CD1c-positive myeloid dendritic cell (primary cell): ENCODE data around the gene LY86.
"Not testable (repeated sequence)": the region's sequence is repeated elsewhere in the genome, so short reads cannot be mapped to it uniquely, and the experiment has no call there.

Experiments used
- DNase-seq: peaks from one replicate; pipeline ENCODE4 v3.0.0-alpha.2; 2016; ENCODE audit errors: extremely low spot score

LY86 gene

GRCh38 chr6:6596529-6597328, 8.2 kb downstream of the LY86 start:
- peak; percentile 48 for DNase-seq

DNA sequence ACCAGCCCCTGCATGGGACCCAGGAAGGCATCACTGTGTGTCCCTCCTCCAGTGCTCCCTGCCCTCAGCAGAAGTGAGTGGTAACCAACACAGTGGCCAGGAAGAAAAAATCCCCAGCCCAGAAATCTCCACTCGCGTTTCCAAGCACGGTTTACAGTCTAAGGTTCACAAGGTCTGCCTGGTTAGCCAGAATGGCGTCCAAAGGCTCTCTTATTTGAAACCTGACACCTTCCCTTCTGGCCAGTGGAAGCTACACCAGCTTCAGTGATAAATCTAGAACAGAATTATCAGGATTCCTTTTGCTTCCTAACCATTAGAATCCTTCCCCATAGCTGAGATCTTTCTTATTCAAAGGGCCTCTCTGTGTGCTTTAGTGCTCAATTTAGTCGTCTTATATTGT, 9.2 kb downstream of the LY86 start:
- no peak for DNase-seq

DNA sequence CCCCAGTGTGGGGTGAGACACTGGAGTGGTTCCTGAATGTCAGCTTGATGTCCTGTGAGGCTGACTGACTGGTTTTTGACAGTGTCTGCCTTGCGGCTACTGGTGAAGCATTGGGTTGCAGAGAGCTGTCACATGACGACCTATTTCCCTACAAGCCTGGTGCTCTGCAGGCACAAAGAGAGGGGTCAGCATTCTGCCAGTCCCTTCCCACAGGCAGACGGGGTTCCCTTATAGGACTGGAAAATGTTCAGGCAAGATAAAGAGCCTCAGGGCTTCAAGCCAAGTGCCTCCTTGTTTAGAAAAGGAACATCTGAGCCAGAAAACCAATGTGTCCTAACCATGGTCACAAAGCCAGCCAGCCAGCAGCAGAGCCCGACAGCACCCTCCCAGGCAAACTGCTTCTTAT, 11.0 kb downstream of the LY86 start:
- peak; percentile 51 for DNase-seq

- no peak for DNase-seq
Observed at GRCh38 chr6:6600875-6601274, 12.4 kb downstream of the LY86 start.

DNA sequence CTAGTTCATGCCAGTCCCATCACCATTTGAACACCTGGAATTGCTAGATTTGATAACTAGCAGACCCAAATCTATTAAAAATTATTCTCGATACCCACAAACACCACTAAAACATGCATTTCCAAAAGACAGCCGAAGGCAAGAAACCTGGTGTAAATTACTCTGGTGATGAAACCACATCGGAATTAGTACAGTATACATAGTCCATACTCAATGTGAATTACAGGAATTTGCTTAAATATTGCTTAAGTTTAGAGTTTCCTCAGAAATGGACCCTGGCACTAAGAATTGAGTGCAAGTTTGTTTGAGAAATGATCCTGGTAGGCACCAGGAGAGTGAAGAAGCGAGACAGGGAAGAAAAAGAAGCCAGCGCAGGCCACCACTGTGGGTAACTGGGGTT, 13.7 kb downstream of the LY86 start:
- DNase-seq, result no peak

GRCh38 chr6:6603317-6603716, 14.8 kb downstream of the LY86 start:
- no peak for DNase-seq

- DNase-seq, result no peak
Observed at GRCh38 chr6:6604015-6604414, 15.5 kb downstream of the LY86 start.

DNA sequence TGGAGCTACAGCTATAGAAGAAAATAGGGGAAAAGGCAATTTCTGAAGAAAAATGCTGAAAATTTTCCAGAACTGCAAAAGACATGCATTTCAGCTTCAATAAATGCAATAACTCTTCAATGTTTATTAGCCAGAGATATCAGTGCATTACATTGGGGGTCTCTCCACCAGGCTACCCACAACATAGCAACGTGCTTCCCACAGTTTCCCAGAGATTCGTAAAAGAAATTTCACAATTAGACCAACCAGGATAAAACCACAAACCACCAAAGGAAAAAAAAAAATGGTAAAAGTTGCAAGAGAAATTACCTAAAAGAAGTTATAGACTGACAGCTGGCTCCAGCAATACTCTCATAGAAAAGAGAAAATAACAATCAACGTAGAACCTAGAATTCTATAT, 16.0 kb downstream of the LY86 start:
- no peak for DNase-seq

DNA sequence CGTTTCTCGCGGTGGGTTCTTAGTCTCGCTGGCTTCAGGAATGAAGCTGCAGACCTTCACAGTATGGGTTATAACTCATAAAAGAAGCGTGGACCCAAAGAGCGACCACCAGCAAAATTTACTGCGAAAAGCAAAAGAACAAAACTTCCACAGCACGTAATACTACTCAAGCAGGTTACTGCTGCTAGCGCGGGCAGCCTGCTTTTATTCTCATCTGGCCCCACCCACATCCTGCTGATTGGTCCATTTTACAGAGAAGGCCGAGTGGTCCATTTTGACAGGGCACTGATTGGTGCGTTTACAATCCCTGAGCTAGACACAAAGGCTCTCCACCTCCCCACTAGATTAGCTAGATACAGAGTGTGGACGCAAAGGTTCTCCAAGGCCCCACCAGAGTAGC, 17.4 kb downstream of the LY86 start:
- DNase-seq, result no peak

GRCh38 chr6:6606391-6607030, 18.0 kb downstream of the LY86 start:
- not testable (repeated sequence) for DNase-seq

DNA sequence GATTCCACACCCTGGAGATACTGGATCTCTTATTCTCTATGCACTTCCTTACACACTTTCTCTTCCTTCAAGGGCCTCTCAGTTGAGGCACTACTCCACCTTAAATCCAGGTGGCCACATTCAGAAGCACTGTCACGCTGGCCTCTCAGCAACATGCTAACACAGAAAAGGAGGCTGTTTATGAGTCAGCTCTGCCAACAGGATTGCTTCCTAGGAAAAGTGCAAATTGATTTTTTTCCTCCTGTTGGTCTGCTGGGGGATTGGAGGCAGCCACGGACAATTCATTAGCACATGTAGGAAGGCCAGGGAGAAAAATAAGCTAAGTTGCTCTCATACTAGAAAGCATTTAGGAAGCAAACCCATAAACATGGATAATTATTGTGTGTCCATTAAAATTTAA, 20.9 kb downstream of the LY86 start:
- DNase-seq, result no peak

DNA sequence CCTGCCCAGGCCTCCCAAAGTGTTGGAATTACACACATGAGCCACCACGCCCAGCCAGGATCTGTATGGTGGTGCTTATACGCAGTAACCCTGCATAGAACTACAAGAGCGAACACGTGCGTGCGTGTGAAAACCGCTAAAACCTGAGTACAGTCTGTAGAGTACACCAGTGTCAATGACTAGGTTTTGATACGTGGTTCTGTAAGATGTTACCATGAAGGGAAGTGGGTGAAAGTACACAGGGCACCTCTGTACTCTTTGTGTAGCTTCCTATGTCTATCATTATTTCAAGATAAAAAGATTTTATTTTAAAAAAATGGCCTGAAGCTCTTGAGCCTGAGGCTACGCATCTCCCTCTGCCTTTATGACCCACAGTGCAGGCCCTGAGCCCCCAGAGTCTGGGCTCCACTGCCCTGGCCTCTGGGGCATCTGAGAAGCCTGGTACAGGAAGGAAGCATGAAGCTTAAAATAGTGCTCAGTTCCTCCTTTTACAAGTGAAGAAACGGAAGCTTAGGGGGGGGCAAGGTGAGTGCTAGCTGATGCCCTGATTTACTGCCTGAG, 21.6 kb downstream of the LY86 start:
- peak; percentile 48 for DNase-seq

DNA sequence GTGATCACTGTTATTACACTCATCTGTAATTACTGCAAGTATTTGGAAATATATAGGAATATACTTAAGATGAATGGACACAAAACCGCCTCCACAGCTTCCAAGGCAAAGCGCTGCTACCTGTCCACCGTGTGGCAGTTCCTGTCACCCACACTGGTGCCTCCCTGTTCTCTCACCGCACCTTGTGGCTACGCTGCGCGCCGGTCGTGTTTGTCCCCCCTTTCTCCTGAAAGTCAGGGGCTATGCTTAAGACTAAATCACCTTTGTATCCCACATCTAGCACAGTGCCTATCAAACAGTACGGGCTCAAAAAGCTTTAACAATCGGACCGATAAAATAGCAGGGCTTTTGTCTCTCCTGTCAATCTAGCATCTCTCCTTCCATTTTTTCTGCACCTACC, 23.0 kb downstream of the LY86 start:
- no peak for DNase-seq

- DNase-seq, result no peak
Observed at GRCh38 chr6:6612308-6612707, 23.8 kb downstream of the LY86 start.

DNA sequence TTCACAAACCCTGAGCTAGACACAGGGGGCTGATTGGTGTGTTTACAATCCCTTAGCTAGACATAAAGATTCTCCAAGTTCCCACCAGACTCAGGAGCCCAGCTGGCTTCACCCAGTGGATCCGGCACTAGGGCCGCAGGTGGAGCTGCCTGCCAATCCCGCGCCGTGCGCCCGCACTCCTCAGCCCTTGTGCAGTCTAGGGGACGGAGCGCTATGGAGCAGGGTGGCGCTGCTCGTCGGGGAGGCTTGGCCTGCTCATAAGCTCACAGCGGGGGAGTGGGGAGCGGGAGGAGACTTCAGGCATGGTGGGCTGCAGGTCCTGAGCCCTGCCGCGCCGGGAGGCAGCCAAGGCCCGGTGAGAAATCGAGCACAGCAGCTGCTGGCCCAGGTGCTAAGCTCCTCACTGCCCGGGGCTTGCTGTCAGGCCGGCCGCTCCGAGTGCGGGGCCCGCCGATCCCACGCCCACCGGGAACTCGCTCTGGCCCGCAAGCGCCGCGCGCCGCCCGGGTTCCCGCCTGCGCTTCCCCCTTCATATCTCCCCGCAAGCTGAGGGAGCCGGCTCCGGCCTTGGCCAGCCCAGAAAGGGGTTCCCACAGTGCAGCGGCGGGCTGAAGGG, 24.7 kb downstream of the LY86 start:
- DNase-seq, result not testable (repeated sequence)

- no peak for DNase-seq
Observed at GRCh38 chr6:6614096-6614982, 25.8 kb downstream of the LY86 start.

GRCh38 chr6:6614983-6615349, 26.4 kb downstream of the LY86 start:
- no peak for DNase-seq

DNA sequence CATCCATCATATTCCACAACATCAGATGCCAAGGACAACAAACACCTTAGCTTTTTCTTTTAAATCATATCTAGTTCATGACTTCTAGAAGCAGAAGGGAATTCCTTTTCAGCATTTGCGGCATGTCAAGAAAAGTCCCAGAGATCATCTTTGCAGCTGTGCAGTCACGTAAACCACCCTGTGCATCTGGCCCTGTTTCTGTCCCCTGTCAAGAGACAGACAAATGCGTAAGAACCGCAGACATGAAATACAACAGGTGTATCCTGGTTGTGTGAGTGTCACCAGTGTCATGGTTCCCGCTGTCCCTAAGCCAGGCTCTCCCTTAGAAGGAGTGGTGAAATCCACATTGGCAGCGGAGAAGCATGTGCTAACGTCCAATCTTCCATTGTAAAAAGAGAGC, 28.1 kb downstream of the LY86 start:
- no peak for DNase-seq

DNA sequence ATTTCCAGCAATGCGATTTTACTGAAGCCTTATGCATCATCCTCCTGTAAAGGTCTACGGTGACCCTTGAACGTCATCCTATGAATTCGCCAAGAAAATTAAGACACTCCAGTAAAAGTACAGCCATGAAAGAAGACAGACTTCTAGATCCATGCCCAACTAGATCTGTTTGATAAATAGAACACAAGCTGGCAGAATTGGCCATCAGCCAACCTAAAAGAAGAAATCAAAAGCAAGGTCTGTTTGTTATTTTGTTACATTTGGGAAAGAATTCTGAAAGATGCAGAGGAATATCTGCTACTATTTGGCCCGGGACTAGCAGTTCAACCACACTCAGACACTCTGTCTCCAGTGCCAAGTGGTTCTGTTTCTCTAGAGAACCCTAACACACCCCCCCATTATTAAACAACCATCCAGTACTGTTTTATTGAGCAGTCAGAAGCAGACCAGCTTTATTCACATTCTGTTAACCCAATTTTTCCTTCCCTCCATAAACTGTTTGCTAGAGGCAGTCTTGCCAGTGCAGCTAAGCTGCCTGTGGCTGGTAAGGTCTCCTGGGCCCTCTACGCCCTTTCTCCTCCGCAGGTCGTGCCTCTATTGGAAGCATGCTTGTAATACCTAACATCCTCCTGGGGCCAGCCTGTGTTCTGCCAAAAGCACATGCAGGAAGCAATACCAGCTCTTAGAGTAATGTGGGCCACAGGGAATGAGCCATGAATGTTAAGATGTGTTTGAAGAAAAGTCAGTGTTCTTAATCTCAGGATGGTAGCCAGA, 30.7 kb downstream of the LY86 start:
- DNase-seq, result no peak

- DNase-seq, result no peak
Observed at GRCh38 chr6:6620766-6621425, 32.4 kb downstream of the LY86 start.

GRCh38 chr6:6622501-6622900, 34.0 kb downstream of the LY86 start:
- DNase-seq, result no peak
